NCI-H2081 treated with DMSO at 0.1 percent for 48 hours (cell line): ENCODE data around the gene TRIO.
"Not testable (repeated sequence)": the region's sequence is repeated elsewhere in the genome, so short reads cannot be mapped to it uniquely, and the experiment has no call there.

Experiments
- DNase-seq: peaks from one replicate; lab custom pipeline; 2025; lab: John Stamatoyannopoulos, UW

Gene TRIO

GRCh38 chr5:14186059-14186830 is 43.1 kb downstream of the TRIO start:
- no peak for DNase-seq

- no peak for DNase-seq
Observed at GRCh38 chr5:14187157-14187556, 44.0 kb downstream of the TRIO start.

GRCh38 chr5:14187660-14188059 is 44.5 kb downstream of the TRIO start:
- DNase-seq = no peak

GRCh38 chr5:14188778-14189177 is 45.6 kb downstream of the TRIO start:
- DNase-seq = no peak

GRCh38 chr5:14189680-14190079 is 46.5 kb downstream of the TRIO start:
- DNase-seq = no peak

GRCh38 chr5:14190194-14191164 is 47.3 kb downstream of the TRIO start:
- DNase-seq = no peak

- no peak for DNase-seq
Observed at GRCh38 chr5:14191325-14191724, 48.2 kb downstream of the TRIO start.

- DNase-seq = no peak
Observed at GRCh38 chr5:14193496-14193895, 50.4 kb downstream of the TRIO start.

- DNase-seq = no peak
Observed at GRCh38 chr5:14195588-14195987, 52.4 kb downstream of the TRIO start.

- no peak for DNase-seq
Observed at GRCh38 chr5:14197056-14197455, 53.9 kb downstream of the TRIO start.

- DNase-seq = no peak
Observed at GRCh38 chr5:14199902-14200301, 56.8 kb downstream of the TRIO start.

- DNase-seq = peak; percentile 90
Observed at GRCh38 chr5:14200312-14200990, 57.3 kb downstream of the TRIO start.

GRCh38 chr5:14201325-14202045 is 58.3 kb downstream of the TRIO start:
- DNase-seq = no peak

GRCh38 chr5:14202462-14202861 is 59.3 kb downstream of the TRIO start:
- no peak for DNase-seq

GRCh38 chr5:14204011-14204670 is 61.0 kb downstream of the TRIO start:
- DNase-seq = no peak

GRCh38 chr5:14204785-14205321 is 61.7 kb downstream of the TRIO start:
- DNase-seq = peak; percentile 75

- DNase-seq = no peak
Observed at GRCh38 chr5:14206028-14206725, 63.0 kb downstream of the TRIO start.

GRCh38 chr5:14207428-14207827 is 64.3 kb downstream of the TRIO start:
- not testable (repeated sequence) for DNase-seq

GRCh38 chr5:14208071-14209021 is 65.2 kb downstream of the TRIO start:
- DNase-seq = no peak
